HEK293T (cell line): Measurements from ENCODE around the gene PRDM12.
A peak's percentile ranks its signal among the peaks of the same experiment; 100 is the strongest.

Experiments
- CTCF ChIA-PET: fragments of 350-600 bp; formaldehyde crosslinking; extraction: SDS; loops from one replicate; lab custom pipeline; 2021; ENCODE audit warnings: antibody characterized with exemption, inconsistent platforms; lab: Yijun Ruan, JAX
- POLR2A ChIA-PET: fragments of 350-600 bp; formaldehyde crosslinking; extraction: SDS; loops from one replicate; lab custom pipeline; 2020; ENCODE audit warnings: antibody characterized with exemption, inconsistent platforms; lab: Yijun Ruan, JAX
- DNase-seq: peaks from one replicate; pipeline ENCODE4 v3.0.0; 2012; ENCODE audit warnings: mixed read lengths; ENCODE audit errors: extremely low spot score
- ARNT ChIP-seq: fragments of 450-650 bp; IDR thresholded peaks from 2 replicates; pipeline ENCODE4 v1.6.1; 2017; ENCODE audit warnings: mild to moderate bottlenecking
- BHLHE40 ChIP-seq: fragments of 450-650 bp; IDR thresholded peaks from 2 replicates; pipeline ENCODE4 v1.6.1; 2016; ENCODE audit warnings: mild to moderate bottlenecking, moderate library complexity, borderline replicate concordance
- CTBP1 ChIP-seq: fragments of 450-650 bp; IDR thresholded peaks from 2 replicates; pipeline ENCODE4 v1.6.1; 2016; ENCODE audit warnings: borderline replicate concordance
- ELF4 ChIP-seq: fragments of 450-650 bp; IDR thresholded peaks from 2 replicates; pipeline ENCODE4 v1.6.1; 2017; ENCODE audit warnings: antibody characterized with exemption
- FOXA1 ChIP-seq: fragments of 450-650 bp; IDR thresholded peaks from 2 replicates; pipeline ENCODE4 v1.6.1; 2016; ENCODE audit warnings: mild to moderate bottlenecking
- FOXK2 ChIP-seq: fragments of 450-650 bp; IDR thresholded peaks from 2 replicates; pipeline ENCODE4 v1.6.1; 2016; ENCODE audit warnings: mild to moderate bottlenecking
- FOXM1 ChIP-seq: fragments of 450-650 bp; IDR thresholded peaks from 2 replicates; pipeline ENCODE4 v1.6.1; 2017; ENCODE audit warnings: mild to moderate bottlenecking, borderline replicate concordance
- HDGF ChIP-seq: fragments of 450-650 bp; IDR thresholded peaks from 2 replicates; pipeline ENCODE4 v1.6.1; 2017; ENCODE audit warnings: antibody characterized with exemption, borderline replicate concordance
- L3MBTL2 ChIP-seq: fragments of 450-650 bp; conservative IDR thresholded peaks from 2 replicates; pipeline ENCODE4 v1.6.1; 2016; ENCODE audit warnings: mild to moderate bottlenecking
- NFRKB ChIP-seq: fragments of 450-650 bp; IDR thresholded peaks from 2 replicates; pipeline ENCODE4 v1.6.1; 2016; ENCODE audit warnings: mild to moderate bottlenecking, moderate library complexity
- PKNOX1 ChIP-seq: fragments of 450-650 bp; IDR thresholded peaks from 2 replicates; pipeline ENCODE4 v1.6.1; 2016
- SP1 ChIP-seq: fragments of 450-650 bp; IDR thresholded peaks from 2 replicates; pipeline ENCODE4 v1.6.1; 2017
- SUZ12 ChIP-seq: fragments of 450-650 bp; IDR thresholded peaks from 2 replicates; pipeline ENCODE4 v1.6.1; 2016; ENCODE audit warnings: mild to moderate bottlenecking
- TARDBP ChIP-seq: fragments of 450-650 bp; IDR thresholded peaks from 2 replicates; pipeline ENCODE4 v1.6.1; 2016
- ZNF384 ChIP-seq: fragments of 450-650 bp; IDR thresholded peaks from 2 replicates; pipeline ENCODE4 v1.6.1; 2016

Gene PRDM12

DNA sequence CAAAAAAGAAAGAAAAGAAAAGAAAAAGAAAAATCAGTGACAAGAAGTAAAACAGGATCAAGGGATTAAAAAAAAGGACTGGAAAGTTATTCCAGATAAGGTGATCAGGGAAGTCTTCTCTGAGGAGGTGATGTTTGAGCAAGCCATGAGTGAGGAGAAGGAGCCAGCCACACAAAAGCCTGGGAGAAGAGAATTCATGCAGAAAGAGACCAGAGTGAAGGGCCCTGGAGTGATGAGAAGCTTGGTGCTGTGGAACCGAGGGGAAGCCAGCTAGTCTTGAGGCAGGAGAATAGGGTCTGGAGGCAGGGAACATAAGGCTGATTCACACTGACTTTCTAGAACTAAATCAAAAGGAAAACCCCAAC, 25.2 kb downstream of the PRDM12 start:
- no peak for TF ChIP-seq SUZ12
- ChIA-PET POLR2A (interaction anchor here (0.7 to 1.6 kb wide), 7 partner anchors 8 to 241 kb away, joined by 3 to 5 read pairs (median 3); partner anchors contain the start of gene FUBP3), CTCF (no interaction called here)
- no peak for DNase-seq

DNA sequence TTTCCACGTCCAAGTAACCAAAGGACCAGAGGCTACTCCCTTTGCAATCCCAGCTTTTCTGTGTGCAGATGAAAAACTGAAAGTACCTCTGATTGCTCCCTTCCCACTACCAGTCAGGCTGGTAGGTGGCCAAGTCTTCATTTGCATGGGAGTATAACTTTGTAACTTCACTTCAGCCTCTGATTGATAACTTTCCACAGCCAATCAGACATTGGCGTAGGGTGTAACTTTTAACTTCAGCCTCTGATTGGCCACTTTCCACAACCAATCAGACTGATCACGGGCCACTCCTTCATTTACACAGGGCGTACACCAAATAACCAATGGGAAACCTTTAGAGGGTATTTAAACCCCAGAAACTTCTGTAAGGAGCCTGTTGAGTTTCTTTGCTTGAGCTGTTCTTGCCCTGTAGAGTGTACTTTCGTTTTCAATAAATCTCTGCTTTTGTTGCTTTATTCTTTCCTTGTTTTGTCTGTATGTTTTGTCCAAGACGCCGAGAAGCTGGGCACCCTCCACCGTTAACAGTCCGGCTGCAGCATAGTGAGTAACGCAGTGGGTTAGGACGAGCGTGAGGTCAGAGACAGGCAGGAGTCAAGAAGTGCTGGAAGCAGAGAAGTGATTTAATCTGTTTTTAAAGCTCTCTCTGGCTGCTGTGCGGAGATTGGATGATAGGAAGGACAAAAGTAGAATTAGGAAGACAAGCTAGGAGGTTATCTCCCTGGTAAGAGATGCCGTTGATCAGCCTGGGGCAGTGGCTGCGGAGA, 25.7 kb downstream of the PRDM12 start:
- no peak for TF ChIP-seq ZNF384
- TF ChIP-seq SP1 = no peak
- no peak for TF ChIP-seq ARNT
- TF ChIP-seq NFRKB = no peak
- TF ChIP-seq TARDBP = no peak
- TF ChIP-seq BHLHE40 = no peak
- no peak for TF ChIP-seq L3MBTL2
- TF ChIP-seq SUZ12 = no peak
- TF ChIP-seq PKNOX1 = peak; percentile 98
- TF ChIP-seq ELF4 = peak; percentile 17; the same call in 1 of the 2 replicates
- peak; percentile 73 for DNase-seq
- ChIA-PET POLR2A (interaction anchor here (0.7 to 1.6 kb wide), 7 partner anchors 8 to 242 kb away, joined by 3 to 5 read pairs (median 3); partner anchors contain the start of gene FUBP3), CTCF (interaction anchor here (0.6 kb wide), 2 partner anchors 119 to 411 kb away, joined by 3 to 9 read pairs; no protein-coding TSS in a partner anchor)

DNA sequence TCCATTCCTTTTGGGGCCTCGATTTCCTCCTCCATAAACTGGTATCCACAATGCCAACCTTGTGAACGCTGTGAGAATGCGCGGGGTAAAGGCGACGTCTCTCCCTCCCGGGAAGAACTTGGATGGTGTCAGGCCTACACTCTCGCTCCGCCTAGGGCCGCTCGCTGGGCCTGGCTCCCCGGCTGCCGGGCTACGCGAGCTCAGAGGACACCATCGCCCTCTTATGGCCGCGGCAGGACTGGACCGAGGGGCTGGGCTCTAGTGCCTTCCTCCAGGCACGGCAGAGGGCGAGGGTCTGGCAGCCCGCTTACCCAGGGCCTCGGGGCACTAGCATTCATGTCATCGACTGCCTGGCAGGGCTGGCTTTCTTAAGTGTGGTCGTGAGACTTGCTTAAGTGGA, 27.9 kb downstream of the PRDM12 start:
- CTCF ChIA-PET = interaction anchor here (0.9 to 1.4 kb wide), 2 partner anchors 14 to 166 kb away, joined by 4 read pairs; no protein-coding TSS in a partner anchor
- TF ChIP-seq L3MBTL2 (no peak), ZNF384 (no peak), HDGF (no peak), NFRKB (no peak), SP1 (no peak), ARNT (no peak), TARDBP (no peak), FOXK2 (no peak), CTBP1 (no peak), SUZ12 (no peak), PKNOX1 (no peak)
- POLR2A ChIA-PET = interaction anchor here (1.1 to 1.4 kb wide), 3 partner anchors 10 to 114 kb away, joined by 3 to 4 read pairs (median 4); no protein-coding TSS in a partner anchor
- no peak for DNase-seq

DNA sequence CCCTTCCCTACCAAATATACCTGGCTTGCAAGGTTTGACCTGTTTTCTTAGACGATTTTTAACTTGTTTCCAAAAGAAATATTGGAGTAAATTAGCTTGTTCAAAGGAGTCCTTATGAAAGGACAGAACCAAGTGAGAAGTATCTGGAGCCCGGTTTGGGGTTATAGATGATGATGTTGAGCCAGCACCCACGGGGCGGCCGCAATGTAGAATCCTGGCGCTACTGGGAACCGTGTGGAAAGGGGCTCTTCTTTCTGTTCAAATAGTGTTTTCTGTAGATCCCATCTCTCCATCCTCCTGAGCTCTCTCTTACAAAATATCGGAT, 28.7 kb downstream of the PRDM12 start:
- POLR2A ChIA-PET = interaction anchor here (0.8 to 1.7 kb wide), 14 partner anchors 8 to 680 kb away, joined by 3 to 15 read pairs (median 4); no protein-coding TSS in a partner anchor
- no peak for DNase-seq
- CTCF ChIA-PET = interaction anchor here (0.9 to 1.0 kb wide), 2 partner anchors 9 to 167 kb away, joined by 3 to 4 read pairs; no protein-coding TSS in a partner anchor
- no peak for TF ChIP-seq CTBP1
- no peak for TF ChIP-seq SP1
- TF ChIP-seq ARNT = no peak
- TF ChIP-seq PKNOX1 = no peak
- no peak for TF ChIP-seq TARDBP

GRCh38 chr9:130693426-130694191, 29.2 kb downstream of the PRDM12 start, which contains the start of gene EXOSC2:
EXOSC2 (plus strand) TSS chr9:130693780; CDS start chr9:130693792, 12 bp downstream.
- no peak for TF ChIP-seq FOXM1
- TF ChIP-seq ELF4 = peak; percentile 22; the same call in 1 of the 2 replicates
- no peak for TF ChIP-seq TARDBP
- TF ChIP-seq L3MBTL2 = peak; percentile 87
- TF ChIP-seq FOXK2 = peak; percentile 98
- ChIA-PET POLR2A (interaction anchor here (0.7 to 1.7 kb wide), 16 partner anchors 8 to 680 kb away, joined by 3 to 15 read pairs (median 4); no protein-coding TSS in a partner anchor), CTCF (interaction anchor here (0.9 to 1.1 kb wide), 3 partner anchors 9 to 168 kb away, joined by 3 to 4 read pairs (median 3); no protein-coding TSS in a partner anchor)
- DNase-seq = peak; percentile 96

DNA sequence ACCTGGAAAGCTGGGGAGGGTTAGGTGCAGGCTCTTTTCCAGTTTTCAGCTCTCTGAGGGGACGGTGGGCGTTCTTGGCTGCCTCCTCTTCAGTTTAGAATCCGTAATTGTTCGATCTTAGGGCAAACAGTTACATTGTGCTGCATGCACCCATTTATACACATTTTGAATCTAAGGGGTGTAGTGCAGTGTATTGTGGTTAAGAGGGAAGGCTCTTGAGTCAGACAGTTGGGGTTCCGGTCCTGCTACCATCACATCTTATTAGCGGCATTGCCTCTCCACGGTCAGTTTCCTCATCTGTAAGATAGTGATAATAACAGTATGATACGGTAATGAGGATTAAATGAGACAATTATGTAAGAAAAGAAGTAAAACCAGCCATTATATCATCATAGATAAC, 29.8 kb downstream of the PRDM12 start:
- ChIA-PET CTCF (interaction anchor here (1.0 to 1.1 kb wide), 2 partner anchors 10 to 13 kb away, joined by 3 read pairs; no protein-coding TSS in a partner anchor), POLR2A (interaction anchor here (0.7 to 1.7 kb wide), 5 partner anchors 9 to 256 kb away, joined by 3 to 15 read pairs (median 3); no protein-coding TSS in a partner anchor)
- TF ChIP-seq FOXA1 (no peak), ELF4 (no peak), ZNF384 (no peak)
- no peak for DNase-seq
